GM12875 (cell line): Measurements from ENCODE around the gene TOM1L2.
A peak's percentile ranks its signal among the peaks of the same experiment; 100 is the strongest.

Source experiments
- H3K4me3 ChIP-seq: one replicate; pipeline ENCODE4 v1.5.1; 2011; ENCODE audit warnings: low read depth, low read length, control low read depth
- CTCF ChIP-seq: IDR thresholded peaks from 2 replicates; pipeline ENCODE4 v1.5.1; 2011; ENCODE audit warnings: low read depth, mild to moderate bottlenecking, control low read depth, inconsistent platforms, low read length, moderate library complexity, borderline replicate concordance; ENCODE audit not compliant: insufficient read depth

TOM1L2 gene

GRCh38 chr17:17815436-17816200, 156.6 kb downstream of the TOM1L2 start:
- no peak for TF ChIP-seq CTCF
- H3K4me3 ChIP-seq = no peak overlapping the region

- H3K4me3 ChIP-seq = no peak overlapping the region
- TF ChIP-seq CTCF = no peak
Measured at GRCh38 chr17:17815062-17815406, 157.2 kb downstream of the TOM1L2 start.

GRCh38 chr17:17814162-17815061, 157.8 kb downstream of the TOM1L2 start:
- TF ChIP-seq CTCF = no peak
- H3K4me3 ChIP-seq = no peak overlapping the region

- TF ChIP-seq CTCF = no peak
- H3K4me3 ChIP-seq = no peak overlapping the region
Measured at GRCh38 chr17:17813725-17814095, 158.5 kb downstream of the TOM1L2 start.

GRCh38 chr17:17813055-17813724, 159.0 kb downstream of the TOM1L2 start:
- TF ChIP-seq CTCF = no peak
- no peak overlapping the region for H3K4me3 ChIP-seq

- TF ChIP-seq CTCF = peak; percentile 99
- no peak overlapping the region for H3K4me3 ChIP-seq
Measured at GRCh38 chr17:17812211-17813054, 159.8 kb downstream of the TOM1L2 start.
